ENCODE data around the gene PPDPF. TPM values are rescaled to one million over a fixed set of nuclear protein-coding genes. Genes with fewer than 3 reads are reported as not detected.

Gene PPDPF
- total RNA-seq, 1 experiment from 2014 or later, result 149 TPM

DNA sequence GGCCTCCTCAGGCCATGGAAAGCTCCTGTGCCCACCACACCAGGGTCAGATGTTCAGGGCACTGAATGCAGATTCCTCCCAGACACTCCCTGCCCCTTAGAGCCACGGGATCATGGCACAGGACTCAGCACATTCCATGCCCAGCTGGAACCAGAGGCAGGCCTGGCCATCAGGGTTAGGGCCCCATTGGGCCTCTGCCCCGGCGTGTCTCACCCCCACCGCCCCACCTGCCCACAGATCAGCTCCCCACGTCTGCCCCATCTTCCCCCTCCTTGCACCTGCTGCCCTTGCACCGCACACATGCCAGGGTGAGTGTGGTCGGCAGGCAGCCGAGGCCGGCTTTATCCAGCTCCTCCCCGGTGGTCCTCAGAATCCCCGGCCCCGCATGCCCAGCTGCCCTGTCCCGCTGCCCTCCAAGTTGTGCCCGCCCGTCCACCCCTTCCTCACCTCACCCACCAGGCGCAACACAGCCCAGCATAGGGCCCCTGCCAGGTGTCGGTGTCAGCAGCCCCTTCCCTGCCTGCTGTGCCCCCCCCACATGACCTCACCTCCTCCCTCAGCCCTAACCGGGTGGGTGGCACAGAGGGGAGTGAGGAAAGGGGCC lies 29.2 kb downstream of the PPDPF start:
- Histone ChIP-seq H2AFZ (ENCODE audit: low read length) (no peak overlapping the region), H3K56ac (ENCODE audit: insufficient read length, low read depth, low read length) (no peak overlapping the region), H2BK12ac (ENCODE audit: insufficient read length, low read depth, low read length) (no peak overlapping the region), H2BK5ac (ENCODE audit: insufficient read length, low read length) (no peak overlapping the region), H2BK15ac (ENCODE audit: low read depth, low read length) (no peak overlapping the region), H4K20me1 (ENCODE audit: control insufficient read depth, insufficient read depth, insufficient read length) (peaks cover 3% of the 10 kb centered on the region), H4K8ac (replicated peaks; ENCODE audit: insufficient read length, low read depth, low read length) (no peak overlapping the region), H3K14ac (ENCODE audit: insufficient read depth, low read length) (no peak overlapping the region), H3K23me2 (ENCODE audit: insufficient read length, low read depth, low read length, poor library complexity, severe bottlenecking) (peaks cover 9% of the 10 kb centered on the region), H3T11ph (ENCODE audit: low read length) (no peak overlapping the region), H3K18ac (ENCODE audit: insufficient read length, low read depth, low read length) (no peak overlapping the region), H3K4ac (ENCODE audit: low read depth, low read length) (no peak overlapping the region), H3K27me3 (ENCODE audit: insufficient read depth, low read length) (no peaks in the 10 kb centered on the region), H3K4me2 (ENCODE audit: insufficient read depth, insufficient read length, low read length) (no peak overlapping the region), H4K91ac (ENCODE audit: insufficient read length, low read depth, low read length) (no peak overlapping the region), H2BK20ac (ENCODE audit: low read depth, low read length, poor library complexity, severe bottlenecking) (no peak overlapping the region), H3K9ac (ENCODE audit: extremely low read depth, insufficient read length, low read length) (no peak overlapping the region), H3K79me1 (ENCODE audit: insufficient read depth, low read depth, low read length, poor library complexity, severe bottlenecking) (no peaks in the 10 kb centered on the region), H3K4me1 (ENCODE audit: insufficient read depth, low read length) (peaks cover 2% of the 10 kb centered on the region; the same call in 1 of the 2 replicates), H3K23ac (ENCODE audit: insufficient read length, low read depth, low read length) (no peak overlapping the region), H2BK120ac (ENCODE audit: low read depth, low read length, poor library complexity, severe bottlenecking) (no peak overlapping the region), H3K27ac (ENCODE audit: insufficient read length, low read depth, low read length) (no peak overlapping the region), H3K79me2 (ENCODE audit: insufficient read depth, low read length) (no peaks in the 10 kb centered on the region), H2AK5ac (ENCODE audit: insufficient read length, low read length) (no peak overlapping the region), H4K5ac (ENCODE audit: insufficient read length, low read depth, low read length) (no peak overlapping the region), H3K9me3 (ENCODE audit: control insufficient read depth, low read depth, low read length) (no peaks in the 10 kb centered on the region)
- no peaks in the 10 kb centered on the region; the same call in 1 of the 2 replicates for H3K27me3 Mint-ChIP-seq (ENCODE audit: low read depth)
- no peak overlapping the region; a peak in 1 of 5 replicates for H3K4me3 Mint-ChIP-seq
- H3K27ac Mint-ChIP-seq, result no peak overlapping the region
- no peak for TF ChIP-seq CTCF (conservative IDR thresholded peaks at IDR 0.05)
- peaks cover 22 to 40% of the 10 kb centered on the region in 2 experiments for H3K4me1 Mint-ChIP-seq
- no peaks in the 10 kb centered on the region for H3K9me3 Mint-ChIP-seq
- DNase-seq, result no peak
- no CpG with 5 or more reads among the region's 18 CpGs for WGBS (ENCODE audit: extremely low coverage, insufficient read length, low lambda C conversion rate)
- no peaks in the 10 kb centered on the region; a peak in 1 of 7 replicates for H3K36me3 Mint-ChIP-seq (ENCODE audit: insufficient read depth in 1 of 3, low read depth in 3 of 3)
